GM12878 (cell line): Measurements from ENCODE around the gene CFDP1.

Experiments
- ATF3 ChIP-seq: IDR thresholded peaks from 2 replicates; pipeline ENCODE4 v1.6.1; 2011; ENCODE audit warnings: low read depth, mild to moderate bottlenecking, low read length, moderate library complexity, borderline replicate concordance; ENCODE audit errors: extremely low read depth
- CTCF ChIP-seq, 3 experiments: IDR thresholded peaks in 2 of 3; conservative IDR thresholded peaks in 1 of 3; 2 replicates each; pipeline ENCODE4 v1.5.1; 2011; ENCODE audit warnings: low read depth in 3 of 3, low read length in 3 of 3, mild to moderate bottlenecking in 3 of 3, control low read depth in 2 of 3, moderate library complexity in 2 of 3, inconsistent platforms in 1 of 3, mixed read lengths in 1 of 3; ENCODE audit not compliant: control insufficient read depth in 2 of 3, insufficient read depth in 1 of 3; ENCODE audit errors: extremely low read depth in 1 of 3
- EZH2 ChIP-seq: IDR thresholded peaks from 2 replicates; pipeline ENCODE4 v1.6.1; 2012; ENCODE audit warnings: low read depth, mild to moderate bottlenecking, control low read depth, inconsistent platforms, low read length, borderline replicate concordance; ENCODE audit not compliant: control insufficient read depth
- IKZF1 ChIP-seq: fragments of 450-650 bp; conservative IDR thresholded peaks from 2 replicates; pipeline ENCODE4 v1.6.1; 2017; ENCODE audit warnings: antibody characterized with exemption, mild to moderate bottlenecking
- IKZF2 ChIP-seq, 2 experiments: fragments of 450-650 bp; IDR thresholded peaks; 2 replicates each; pipeline ENCODE4 v1.6.1; 2017; ENCODE audit warnings: mild to moderate bottlenecking in 2 of 2, moderate library complexity in 2 of 2
- POLR2A ChIP-seq: IDR thresholded peaks from 2 replicates; pipeline ENCODE4 v1.6.1; 2011; ENCODE audit warnings: low read depth, mild to moderate bottlenecking, low read length
- YY1 ChIP-seq: IDR thresholded peaks from 2 replicates; pipeline ENCODE4 v1.6.1; 2011; ENCODE audit warnings: low read depth, mild to moderate bottlenecking, low read length

- TF ChIP-seq IKZF1: no peak
- no peak for TF ChIP-seq CTCF (IDR thresholded peaks at IDR 0.05 in 2 of 3, conservative IDR thresholded peaks at IDR 0.05 in 1 of 3; ENCODE audit: control insufficient read depth in 2 of 3, extremely low read depth in 1 of 3, insufficient read depth in 1 of 3, low read depth in 3 of 3, low read length in 3 of 3)
- TF ChIP-seq ATF3: no peak
- TF ChIP-seq IKZF2 (IDR thresholded peaks at IDR 0.05): no peak
- no peak for TF ChIP-seq POLR2A
- TF ChIP-seq YY1: no peak
- TF ChIP-seq EZH2: no peak
Observed at GRCh38 chr16:75394941-75395340, 38.4 kb downstream of the CFDP1 start.
